Endothelial cell of umbilical vein (primary cell): ENCODE results near the gene PLD4. TPM values are rescaled to one million over a fixed set of nuclear protein-coding genes. Genes with fewer than 3 reads are reported as not detected.

Experiments
- BruUV-seq: library from RNA; stranded (reverse); fragments of 400-500 nt; replicated peaks from 2 replicates; lab custom pipeline; 2021; lab: Mats Ljungman, UMichigan
- CTCF ChIA-PET: fragments of 300-600, 350-600 bp; sonication (Branson Sonifier 250); formaldehyde crosslinking; loops from one replicate; lab custom pipeline; 2021; ENCODE audit warnings: antibody characterized with exemption, inconsistent platforms; lab: Charles Lee
- POLR2A ChIA-PET: fragments of 300-600, 350-600 bp; sonication (Branson Sonifier 250); formaldehyde crosslinking; loops from one replicate; lab custom pipeline; 2021; ENCODE audit warnings: antibody characterized with exemption, inconsistent platforms; lab: Charles Lee
- DNase-seq: peaks from one replicate; pipeline ENCODE4 v3.0.0-alpha.2; 2011; ENCODE audit warnings: low read depth, low spot score
- FAIRE-seq: peaks from 2 replicates; lab custom pipeline; 2011; peaks lifted over from hg19 to GRCh38; lab: Jason Lieb, UNC
- H2AFZ ChIP-seq: 2 replicates; pipeline ENCODE4 v1.6.0; 2012; ENCODE audit warnings: low read depth, low read length, control low read depth, inconsistent platforms
- H3K27ac ChIP-seq: 2 replicates; pipeline ENCODE4 v1.5.1; 2011; ENCODE audit warnings: low read depth, mild to moderate bottlenecking, control low read depth, low read length, moderate library complexity; ENCODE audit not compliant: insufficient read depth
- H3K27me3 ChIP-seq, 2 experiments: 2 replicates each; pipeline versions ENCODE4 v1.6.0 to v1.6.1; 2011; ENCODE audit warnings: low read length in 2 of 2, mixed read lengths in 1 of 2; ENCODE audit not compliant: control insufficient read depth in 2 of 2, insufficient read depth in 2 of 2
- H3K36me3 ChIP-seq, 2 experiments: 2 replicates in 1 of 2; 3 replicates in 1 of 2; pipeline ENCODE4 v1.5.1; 2011; ENCODE audit warnings: low read length in 2 of 2, mild to moderate bottlenecking in 1 of 2, moderate library complexity in 1 of 2; ENCODE audit not compliant: control insufficient read depth in 2 of 2, insufficient read depth in 2 of 2; ENCODE audit errors: extremely low read depth in 1 of 2
- H3K4me1 ChIP-seq: 3 replicates; pipeline ENCODE4 v1.5.1; 2011; ENCODE audit warnings: mild to moderate bottlenecking, low read length; ENCODE audit not compliant: control insufficient read depth, insufficient read depth; ENCODE audit errors: extremely low read depth
- H3K4me2 ChIP-seq: 2 replicates; pipeline ENCODE4 v1.6.1; 2011; ENCODE audit warnings: low read length, control low read depth, mixed read lengths; ENCODE audit not compliant: insufficient read depth
- H3K4me3 ChIP-seq, 3 experiments: fragments of 200-600 bp in 1 of 3; sonication (generic), shearing (Covaris generic) in 1 of 3; replicated peaks in 1 of 3; 2 replicates each; pipeline ENCODE4 v1.5.1; 2011 to 2016; ENCODE audit warnings: control low read depth in 3 of 3, low read length in 3 of 3, mild to moderate bottlenecking in 2 of 3, inconsistent platforms in 1 of 3, low read depth in 1 of 3, moderate library complexity in 1 of 3; ENCODE audit not compliant: insufficient read depth in 1 of 3
- H3K79me2 ChIP-seq: 2 replicates; pipeline ENCODE4 v1.6.0; 2012; ENCODE audit warnings: low read length, inconsistent platforms; ENCODE audit not compliant: control insufficient read depth, insufficient read depth
- H3K9ac ChIP-seq: replicated peaks from 2 replicates; pipeline ENCODE3; 2011; ENCODE audit warnings: low read length, control low read depth; ENCODE audit not compliant: insufficient read depth; ENCODE audit errors: extremely low read depth
- H3K9me1 ChIP-seq: replicated peaks from 3 replicates; pipeline ENCODE4 v1.6.0; 2011; ENCODE audit warnings: mild to moderate bottlenecking, low read length; ENCODE audit not compliant: control insufficient read depth, insufficient read depth; ENCODE audit errors: extremely low read depth
- H3K9me3 ChIP-seq: replicated peaks from 2 replicates; pipeline ENCODE4 v1.5.1; 2012; ENCODE audit warnings: low read length, inconsistent platforms; ENCODE audit not compliant: control insufficient read depth, insufficient read depth
- H4K20me1 ChIP-seq: replicated peaks from 2 replicates; pipeline ENCODE3; 2011; ENCODE audit warnings: mild to moderate bottlenecking, low read length; ENCODE audit not compliant: control insufficient read depth, insufficient read depth; ENCODE audit errors: extremely low read depth
- EZH2 ChIP-seq: IDR thresholded peaks from 2 replicates; pipeline ENCODE4 v1.6.1; 2012; ENCODE audit warnings: borderline replicate concordance, low read depth, mild to moderate bottlenecking, moderate library complexity, low read length, inconsistent platforms; ENCODE audit not compliant: severe bottlenecking
- GATA2 ChIP-seq: IDR thresholded peaks from 2 replicates; pipeline ENCODE4 v1.7.0; 2011; ENCODE audit warnings: low read depth, mild to moderate bottlenecking, moderate library complexity, mixed read lengths, low read length; ENCODE audit not compliant: insufficient read length, insufficient read depth
- JUN ChIP-seq: IDR thresholded peaks from 2 replicates; pipeline ENCODE4 v1.6.1; 2011; ENCODE audit warnings: borderline replicate concordance, low read depth; ENCODE audit not compliant: insufficient read length, insufficient read depth
- MAX ChIP-seq: IDR thresholded peaks from 2 replicates; pipeline ENCODE4 v1.6.1; 2011; ENCODE audit not compliant: insufficient read depth, insufficient read length
- MYC ChIP-seq: IDR thresholded peaks from one replicate; pipeline ENCODE4 v1.6.1; 2011; ENCODE audit warnings: mild to moderate bottlenecking, low read depth, low read length
- POLR2A ChIP-seq: IDR thresholded peaks from 2 replicates; pipeline ENCODE4 v1.6.1; 2012; ENCODE audit warnings: low read depth, mild to moderate bottlenecking, control low read depth, low read length
- POLR2AphosphoS5 ChIP-seq: IDR thresholded peaks from 2 replicates; pipeline ENCODE4 v1.6.1; 2012; ENCODE audit warnings: low read depth, mild to moderate bottlenecking, control low read depth, low read length, moderate library complexity; ENCODE audit not compliant: insufficient read depth
- dilution Hi-C: fragments of 300-500 bp; cut with MboI; formaldehyde crosslinking; loops from one replicate; pipeline ENCODE4 v1.15.0; 2019; ENCODE audit warnings: low sequenced_read_pairs; ENCODE audit not compliant: extremely low pct_ligation_motif_present
- intact Hi-C: fragments of 100-400 bp; cut with micrococcal nuclease; formaldehyde crosslinking; loops from one replicate; pipeline ENCODE4 v1.10.0; 2022
- polyA plus RNA-seq, 4 experiments: library from polyadenylated mRNA; depleted of rRNA in 3 of 4; stranded (reverse) in 3 of 4; unstranded in 1 of 4; fragments of >200 nt; gene quantifications; 2 replicates each; pipeline versions ENCODE4 v1.2.1 to v1.2.3, GENCODE V29; 2011 to 2012; ENCODE audit warnings: missing spikeins in 1 of 4
- total RNA-seq: library from RNA; stranded (reverse); gene quantifications from 2 replicates; pipeline ENCODE4 v1.2.3, GENCODE V29; 2021

The PLD4 gene
- total and polyA plus RNA-seq, 2 donors (not counting 3 experiments of a cell fraction or from before 2014, with no cell fraction given): 0.01 to 0.11 TPM

- Histone ChIP-seq H3K79me2 (no peaks in the 10 kb centered on the region), H2AFZ (no peak overlapping the region), H3K4me2 (no peak overlapping the region), H3K4me3 (no peak overlapping the region), H3K4me1 (peaks cover 7% of the 10 kb centered on the region), H3K27me3 (peaks cover 2 to 3% of the 10 kb centered on the region in 2 experiments), H4K20me1 (no peaks in the 10 kb centered on the region), H3K9ac (no peak overlapping the region), H3K9me3 (no peaks in the 10 kb centered on the region), H3K9me1 (no peaks in the 10 kb centered on the region), H3K27ac (no peak overlapping the region), H3K36me3 (no peaks in the 10 kb centered on the region)
- DNase-seq (no peak), FAIRE-seq (no peak)
- dilution Hi-C loops: no loop called here
- ChIA-PET POLR2A (no interaction called here), CTCF (interaction anchor here (0.8 to 1.2 kb wide), 3 partner anchors 65 to 131 kb away, joined by 3 read pairs; no protein-coding TSS in a partner anchor)
- TF ChIP-seq POLR2A (no peak), GATA2 (no peak), EZH2 (no peak)
- BruUV-seq: no TSS peak
- intact Hi-C loops: no loop called here
Observed at GRCh38 chr14:104899781-104900180, 24.9 kb upstream of the PLD4 start.

- Histone ChIP-seq H3K9me3 (no peaks in the 10 kb centered on the region), H3K79me2 (no peaks in the 10 kb centered on the region), H3K9ac (no peak overlapping the region), H4K20me1 (no peaks in the 10 kb centered on the region), H3K4me3 (no peak overlapping the region), H3K27me3 (peaks cover 4% of the 10 kb centered on the region in 2 experiments), H3K36me3 (no peaks in the 10 kb centered on the region), H3K27ac (no peak overlapping the region), H3K4me2 (no peak overlapping the region), H2AFZ (no peak overlapping the region), H3K4me1 (no peaks in the 10 kb centered on the region), H3K9me1 (no peaks in the 10 kb centered on the region)
- no TSS peak for BruUV-seq
- CTCF ChIA-PET: interaction anchor here (1.0 kb wide), 2 partner anchors 12 to 181 kb away, joined by 3 read pairs; no protein-coding TSS in a partner anchor
- POLR2A ChIA-PET: no interaction called here
- TF ChIP-seq POLR2A (no peak), MAX (no peak), POLR2AphosphoS5 (no peak), GATA2 (no peak), MYC (no peak), JUN (no peak)
- dilution Hi-C loops (no loop called here), intact Hi-C loops (no loop called here)
- no peak for DNase-seq
- FAIRE-seq: no peak
Observed at GRCh38 chr14:104900639-104901512, 23.8 kb upstream of the PLD4 start.
